GM03348 (cell line): ENCODE results near the gene TM4SF18.

Experiments used
- DNase-seq: peaks from one replicate; pipeline ENCODE4 v3.0.0; 2012; ENCODE audit warnings: low spot score

Gene TM4SF18

GRCh38 chr3:149284034-149284433, 49.4 kb downstream of the TM4SF18 start:
- DNase-seq, result no peak

DNA sequence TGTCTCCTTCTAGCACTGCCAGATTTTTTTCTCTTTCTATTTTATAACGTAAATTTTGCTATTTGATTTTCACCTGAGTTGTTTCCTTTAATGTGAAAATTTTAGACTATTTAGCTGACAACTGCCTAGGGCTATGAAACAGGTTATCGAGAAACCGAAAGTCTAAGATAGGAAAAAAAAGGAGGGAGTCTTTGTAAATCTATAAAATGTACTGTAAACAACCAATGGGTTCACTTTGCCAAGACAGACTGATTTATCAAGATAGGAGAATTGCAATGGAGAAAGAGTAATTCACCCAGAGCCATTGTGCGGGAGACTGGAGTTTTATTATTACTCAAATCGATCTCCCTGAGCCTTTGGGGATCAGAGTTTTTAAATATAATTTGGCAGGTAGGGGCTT, 50.0 kb downstream of the TM4SF18 start:
- DNase-seq, result no peak

- no peak for DNase-seq
These were observed 50.6 kb downstream of the TM4SF18 start for GRCh38 chr3:149282836-149283235.

DNA sequence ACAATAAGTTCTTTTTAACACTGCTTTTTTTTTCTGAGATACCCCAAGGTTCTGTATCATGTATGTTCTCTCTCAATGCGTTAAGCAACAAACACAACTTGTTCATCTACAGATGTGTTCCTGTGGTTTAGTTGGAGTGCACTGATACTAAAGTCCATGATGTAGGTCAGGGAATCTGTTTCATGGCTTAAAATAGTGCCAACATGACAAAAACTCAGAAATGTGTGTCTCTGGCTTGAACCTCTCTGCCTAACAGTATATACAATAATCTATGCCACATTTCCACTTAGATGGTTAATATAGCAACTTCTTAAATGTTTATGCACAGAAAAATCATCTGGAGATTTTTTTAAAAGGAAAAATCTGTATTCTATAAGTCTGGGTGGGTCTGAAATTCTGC, 51.1 kb downstream of the TM4SF18 start:
- no peak for DNase-seq

DNA sequence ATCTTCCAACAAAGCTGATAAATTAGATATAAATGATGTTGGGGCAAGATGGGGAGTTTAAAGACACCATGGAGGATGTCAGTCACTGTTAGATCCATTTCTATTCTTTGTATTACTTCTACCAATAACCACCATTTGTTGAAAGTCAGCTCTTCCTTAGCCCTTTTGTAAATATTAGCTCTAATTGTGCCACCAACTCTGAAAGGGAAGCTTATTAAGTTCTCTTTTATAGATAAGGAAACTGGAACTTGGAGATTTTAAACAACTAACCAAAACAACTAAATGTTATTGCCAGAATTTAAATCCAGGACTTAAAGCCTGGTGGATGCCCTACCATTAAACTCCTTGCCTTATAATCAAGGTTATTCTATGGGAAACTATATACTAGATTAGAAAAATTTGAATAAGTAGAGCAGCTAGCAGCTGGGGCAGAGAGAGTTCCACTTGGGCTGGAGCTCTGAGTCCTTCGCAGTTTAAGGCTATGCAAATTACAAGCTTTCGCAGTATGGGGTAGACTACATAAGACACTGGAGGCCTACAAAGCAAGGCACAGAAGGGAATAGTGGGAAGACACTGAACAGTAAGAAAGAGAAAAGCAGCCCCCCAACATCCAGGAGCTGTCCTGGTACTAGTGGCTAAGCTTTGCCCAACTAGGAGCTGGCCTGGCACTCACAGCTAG, 52.6 kb downstream of the TM4SF18 start:
- no peak for DNase-seq

DNA sequence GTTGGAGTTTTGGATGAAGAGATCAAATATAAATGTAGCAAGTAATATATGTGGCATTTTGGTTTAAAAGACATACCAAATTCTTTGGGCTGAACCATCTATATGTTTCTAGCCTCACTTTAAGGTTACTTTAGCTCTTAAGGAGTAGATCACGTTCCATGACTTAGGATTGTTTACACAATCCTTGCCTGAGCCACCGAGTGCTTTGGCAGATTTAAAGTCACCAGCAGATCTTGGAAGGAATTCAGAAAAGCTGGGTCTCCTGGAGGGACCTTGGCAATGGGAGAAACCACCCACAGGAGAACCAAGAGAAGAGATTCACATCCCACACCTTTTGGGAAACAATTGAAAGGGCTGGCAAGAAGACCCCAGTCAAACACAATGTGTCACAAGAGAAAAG, 54.5 kb downstream of the TM4SF18 start:
- DNase-seq, result no peak

DNA sequence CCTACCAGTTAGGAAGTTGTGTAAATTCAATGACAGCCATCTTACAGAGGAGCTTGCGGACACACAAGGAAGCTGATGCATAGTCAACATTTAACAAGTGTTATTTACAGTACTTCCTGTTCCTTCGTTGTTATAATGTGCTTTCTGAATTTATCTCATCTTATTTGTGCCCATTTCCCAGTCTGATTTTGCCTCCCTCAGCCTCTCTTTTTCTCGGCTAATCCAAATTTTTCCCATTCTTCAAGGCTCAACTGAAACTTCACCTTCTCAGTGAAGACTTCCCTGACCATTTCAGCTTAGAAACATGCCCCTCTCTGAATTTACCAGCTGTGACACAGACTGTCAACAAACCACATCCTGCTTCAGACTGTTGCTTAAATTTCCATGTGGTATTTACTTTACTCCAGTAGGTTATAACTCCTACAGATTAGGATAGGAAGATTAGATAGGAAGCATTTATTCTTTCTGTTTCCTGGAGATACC, 56.1 kb downstream of the TM4SF18 start:
- peak; percentile 60 for DNase-seq

GRCh38 chr3:149276619-149277018, 56.8 kb downstream of the TM4SF18 start:
- no peak for DNase-seq

- DNase-seq, result no peak
These were observed 59.2 kb downstream of the TM4SF18 start for GRCh38 chr3:149274220-149274619.

DNA sequence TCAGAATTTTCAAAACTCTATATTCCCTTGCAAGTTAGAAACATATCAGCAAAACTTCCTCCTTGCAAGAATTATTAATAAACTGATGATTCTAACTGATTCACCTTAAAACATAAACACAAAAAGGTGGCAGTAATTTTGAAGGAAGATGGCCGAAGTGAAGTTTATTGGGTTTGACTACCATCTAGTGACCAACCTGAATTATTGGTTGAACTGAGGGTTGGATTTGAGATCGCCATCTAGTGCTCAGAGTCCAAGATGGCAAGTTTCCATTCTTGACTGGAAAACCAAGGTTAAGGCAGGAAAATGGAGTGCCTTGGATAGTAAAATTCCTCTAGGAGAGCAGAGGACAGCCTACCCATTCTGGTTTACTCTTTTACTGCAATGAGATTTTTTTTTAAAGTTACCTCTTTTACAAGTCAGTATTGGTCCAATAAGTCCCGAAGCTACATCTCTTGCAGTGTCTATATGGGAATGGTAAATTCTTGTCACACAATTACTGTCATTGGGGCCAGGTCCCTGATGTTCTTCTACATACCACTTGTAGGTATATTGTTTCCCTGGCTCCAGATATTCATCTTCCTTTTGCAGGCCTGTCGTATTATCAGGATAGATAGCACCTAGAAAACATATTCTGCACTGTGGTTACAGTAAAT, 60.2 kb downstream of the TM4SF18 start:
- peak; percentile 78 for DNase-seq

- no peak for DNase-seq
These were observed 61.8 kb downstream of the TM4SF18 start for GRCh38 chr3:149271669-149272068.

- peak; percentile 24 for DNase-seq
These were observed 63.3 kb downstream of the TM4SF18 start for GRCh38 chr3:149270180-149270579.

DNA sequence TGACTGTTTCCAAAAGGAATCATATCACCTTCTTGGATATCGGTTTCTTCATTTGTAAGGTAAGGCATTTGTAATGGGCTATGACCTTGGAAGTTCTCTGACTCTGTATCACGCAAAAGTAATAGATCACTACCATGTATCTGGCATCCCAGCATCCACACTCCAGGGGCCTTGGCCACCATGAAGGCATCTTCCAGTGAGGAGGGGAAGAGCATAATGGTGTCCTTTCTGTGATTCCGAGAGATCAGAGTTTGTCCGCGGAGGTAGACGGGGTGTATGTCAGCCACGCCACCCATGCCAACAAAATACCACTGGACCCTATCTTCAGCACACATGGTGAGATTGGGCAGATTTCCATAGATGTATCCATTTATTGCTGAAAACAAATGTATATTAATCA, 63.7 kb downstream of the TM4SF18 start:
- DNase-seq, result no peak
